Hepatocyte (in vitro differentiated cells): ENCODE measurements around the gene ACOT12.

Experiments
- EZH2 ChIP-seq: fragments of 200-600 bp; sonication (generic); IDR thresholded peaks from 2 replicates; pipeline ENCODE4 v1.6.1; 2016; ENCODE audit warnings: antibody characterized with exemption, mild to moderate bottlenecking, borderline replicate concordance
- EZH2phosphoT487 ChIP-seq: fragments of 200-600 bp; sonication (generic); IDR thresholded peaks from one replicate; pipeline ENCODE4 v1.6.1; 2018; ENCODE audit warnings: antibody characterized with exemption, mild to moderate bottlenecking, low read depth, moderate library complexity; ENCODE audit not compliant: unreplicated experiment, severe bottlenecking
- TF ChIP-seq, protein P1 (sequence below): fragments of 200-600 bp; sonication (generic); IDR thresholded peaks from 2 replicates; pipeline ENCODE4 v1.5.1; 2016; ENCODE audit warnings: antibody characterized with exemption, mild to moderate bottlenecking; ENCODE audit not compliant: poor library complexity

DNA sequence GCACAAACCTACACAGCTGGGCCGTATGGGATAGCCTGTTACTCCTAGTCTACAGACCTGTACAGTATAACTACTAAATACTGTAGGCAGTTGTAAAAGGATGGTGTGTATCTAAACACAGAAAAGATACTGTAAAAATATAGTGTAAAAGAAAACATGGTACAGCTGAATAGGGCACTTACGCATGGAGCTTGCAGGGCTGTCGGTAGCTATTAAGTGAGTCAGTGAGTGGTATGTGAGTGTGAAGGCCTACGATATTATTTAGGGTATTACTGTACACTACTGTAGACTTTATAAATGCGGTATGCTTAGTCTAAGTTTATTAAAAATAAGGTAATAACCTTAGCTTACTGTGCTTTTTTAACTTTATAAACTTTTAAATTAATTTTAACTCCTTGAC is 91.3 kb downstream of the ACOT12 start:
- TF ChIP-seq, protein P1, sequence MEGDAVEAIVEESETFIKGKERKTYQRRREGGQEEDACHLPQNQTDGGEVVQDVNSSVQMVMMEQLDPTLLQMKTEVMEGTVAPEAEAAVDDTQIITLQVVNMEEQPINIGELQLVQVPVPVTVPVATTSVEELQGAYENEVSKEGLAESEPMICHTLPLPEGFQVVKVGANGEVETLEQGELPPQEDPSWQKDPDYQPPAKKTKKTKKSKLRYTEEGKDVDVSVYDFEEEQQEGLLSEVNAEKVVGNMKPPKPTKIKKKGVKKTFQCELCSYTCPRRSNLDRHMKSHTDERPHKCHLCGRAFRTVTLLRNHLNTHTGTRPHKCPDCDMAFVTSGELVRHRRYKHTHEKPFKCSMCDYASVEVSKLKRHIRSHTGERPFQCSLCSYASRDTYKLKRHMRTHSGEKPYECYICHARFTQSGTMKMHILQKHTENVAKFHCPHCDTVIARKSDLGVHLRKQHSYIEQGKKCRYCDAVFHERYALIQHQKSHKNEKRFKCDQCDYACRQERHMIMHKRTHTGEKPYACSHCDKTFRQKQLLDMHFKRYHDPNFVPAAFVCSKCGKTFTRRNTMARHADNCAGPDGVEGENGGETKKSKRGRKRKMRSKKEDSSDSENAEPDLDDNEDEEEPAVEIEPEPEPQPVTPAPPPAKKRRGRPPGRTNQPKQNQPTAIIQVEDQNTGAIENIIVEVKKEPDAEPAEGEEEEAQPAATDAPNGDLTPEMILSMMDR, result no peak
- TF ChIP-seq EZH2 (no peak), EZH2phosphoT487 (no peak)
